H54 (cell line): ENCODE data around the gene PKD2.

Experiments used
- DNase-seq: peaks from one replicate; pipeline ENCODE4 v3.0.0; 2011; ENCODE audit warnings: low spot score, mixed read lengths; ENCODE audit not compliant: insufficient read length
- FAIRE-seq: peaks from 3 replicates; lab custom pipeline; 2011; peaks lifted over from hg19 to GRCh38; lab: Jason Lieb, UNC
- POLR2A ChIP-seq: IDR thresholded peaks from 2 replicates; pipeline ENCODE4 v1.6.1; 2011; ENCODE audit warnings: low read depth, mild to moderate bottlenecking, low read length

Gene PKD2

GRCh38 chr4:88027611-88028608 lies 20.5 kb downstream of the PKD2 start:
- DNase-seq = no peak
- no peak for TF ChIP-seq POLR2A
- FAIRE-seq = no peak

- FAIRE-seq = no peak
- no peak for DNase-seq
- TF ChIP-seq POLR2A = no peak
Measured at GRCh38 chr4:88028946-88029345, 21.5 kb downstream of the PKD2 start.

GRCh38 chr4:88029556-88029955 lies 22.1 kb downstream of the PKD2 start:
- no peak for TF ChIP-seq POLR2A

GRCh38 chr4:88030565-88031310 lies 23.3 kb downstream of the PKD2 start:
- FAIRE-seq (no peak), DNase-seq (no peak)
- no peak for TF ChIP-seq POLR2A

More at GRCh38 chr4:88029556-88029955, 22.1 kb downstream of the PKD2 start:
- no peak for DNase-seq
- FAIRE-seq = no peak

GRCh38 chr4:88033309-88033708 lies 25.9 kb downstream of the PKD2 start:
- DNase-seq = no peak
- no peak for TF ChIP-seq POLR2A
- no peak for FAIRE-seq

DNA sequence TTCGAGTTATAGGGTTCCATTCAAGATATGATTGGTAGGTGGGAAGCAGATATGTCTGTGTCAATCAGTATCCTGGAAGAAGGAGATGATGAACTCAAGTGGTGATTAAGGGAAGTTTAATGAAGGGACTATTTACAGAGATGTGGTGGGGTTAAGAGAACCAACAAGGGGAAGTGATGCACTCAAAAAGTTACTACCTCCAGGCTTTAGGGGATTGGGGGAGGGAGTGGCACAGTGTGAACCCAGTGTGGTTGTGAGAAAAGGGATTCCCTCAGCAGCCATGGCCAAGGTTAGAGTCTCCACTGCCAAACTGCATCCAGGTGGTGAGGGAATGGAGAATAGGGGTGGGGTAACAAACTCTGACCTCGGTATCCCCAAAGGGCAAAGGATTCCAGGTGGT lies 27.9 kb downstream of the PKD2 start:
- FAIRE-seq (no peak), DNase-seq (no peak)
- TF ChIP-seq POLR2A = no peak

GRCh38 chr4:88037447-88037846 lies 30.0 kb downstream of the PKD2 start:
- FAIRE-seq (no peak), DNase-seq (no peak)
- no peak for TF ChIP-seq POLR2A

DNA sequence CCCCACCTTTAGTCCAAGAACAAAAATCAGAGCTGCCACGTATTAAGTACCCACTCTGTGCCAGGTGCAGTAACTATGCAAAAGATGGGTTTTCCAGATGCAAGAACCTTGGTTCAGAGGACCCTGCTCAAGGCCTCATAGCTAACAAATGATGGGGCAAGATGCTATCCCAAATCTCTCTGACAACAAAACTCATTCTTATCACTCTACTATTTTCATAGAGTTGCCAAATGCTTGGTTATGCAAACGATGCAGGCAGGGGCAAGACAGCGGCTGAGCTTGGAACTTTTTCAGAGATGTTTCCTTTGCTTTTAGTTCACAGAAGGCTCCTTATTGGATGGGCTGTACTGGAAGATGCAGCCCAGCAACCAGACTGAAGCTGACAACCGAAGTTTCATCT lies 30.5 kb downstream of the PKD2 start:
- TF ChIP-seq POLR2A = no peak
- DNase-seq (no peak), FAIRE-seq (no peak)

DNA sequence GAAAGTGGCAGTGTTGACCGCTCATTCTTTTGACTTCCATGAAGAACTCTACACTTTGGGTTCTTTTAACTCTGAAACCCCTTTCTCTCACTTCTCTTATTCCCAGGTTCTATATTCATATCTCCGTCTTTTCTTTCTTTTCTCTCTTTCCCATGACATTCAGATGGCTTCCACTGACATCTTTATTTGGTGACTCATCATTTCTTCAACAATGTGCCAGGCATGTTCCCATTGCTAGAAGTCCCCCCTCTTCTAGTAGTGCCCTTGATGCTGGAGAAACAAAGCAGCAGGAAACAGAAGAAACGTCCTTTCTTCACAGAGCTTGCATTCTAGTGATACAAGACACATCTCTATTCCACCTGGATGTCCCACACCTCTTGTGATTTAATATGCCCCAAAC lies 33.3 kb downstream of the PKD2 start:
- no peak for FAIRE-seq
- no peak for TF ChIP-seq POLR2A
- no peak for DNase-seq

- DNase-seq (no peak), FAIRE-seq (no peak)
- TF ChIP-seq POLR2A = no peak
Measured at GRCh38 chr4:88041626-88042025, 34.2 kb downstream of the PKD2 start.

DNA sequence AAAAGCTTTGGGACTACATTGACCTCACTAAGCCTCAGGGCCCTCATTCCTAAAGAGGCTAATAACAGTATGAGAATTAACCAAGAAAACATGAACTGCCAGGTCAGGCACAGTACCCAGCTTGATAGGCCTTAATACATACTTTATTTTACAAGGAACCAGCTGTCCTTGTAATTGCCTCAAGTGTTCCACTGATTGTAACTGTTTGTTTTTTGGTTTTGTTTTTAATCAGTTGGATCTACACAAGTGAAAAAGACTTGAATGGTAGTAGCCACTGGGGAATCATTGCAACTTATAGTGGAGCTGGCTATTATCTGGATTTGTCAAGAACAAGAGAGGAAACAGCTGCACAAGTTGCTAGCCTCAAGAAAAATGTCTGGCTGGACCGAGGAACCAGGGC lies 35.6 kb downstream of the PKD2 start:
- no peak for TF ChIP-seq POLR2A
- FAIRE-seq (no peak), DNase-seq (no peak)

- DNase-seq (no peak), FAIRE-seq (no peak)
- no peak for TF ChIP-seq POLR2A
Measured at GRCh38 chr4:88043586-88044340, 36.3 kb downstream of the PKD2 start.

- FAIRE-seq (no peak), DNase-seq (no peak)
- TF ChIP-seq POLR2A = no peak
Measured at GRCh38 chr4:88045021-88045420, 37.6 kb downstream of the PKD2 start.
